ENCODE data around the gene DBH. TPM values are rescaled to one million over a fixed set of nuclear protein-coding genes. Genes with fewer than 3 reads are reported as not detected.

Gene DBH
- total and polyA plus RNA-seq, 3 donors from 2014 or later, result 0.06 TPM; not detected in 2

DNA sequence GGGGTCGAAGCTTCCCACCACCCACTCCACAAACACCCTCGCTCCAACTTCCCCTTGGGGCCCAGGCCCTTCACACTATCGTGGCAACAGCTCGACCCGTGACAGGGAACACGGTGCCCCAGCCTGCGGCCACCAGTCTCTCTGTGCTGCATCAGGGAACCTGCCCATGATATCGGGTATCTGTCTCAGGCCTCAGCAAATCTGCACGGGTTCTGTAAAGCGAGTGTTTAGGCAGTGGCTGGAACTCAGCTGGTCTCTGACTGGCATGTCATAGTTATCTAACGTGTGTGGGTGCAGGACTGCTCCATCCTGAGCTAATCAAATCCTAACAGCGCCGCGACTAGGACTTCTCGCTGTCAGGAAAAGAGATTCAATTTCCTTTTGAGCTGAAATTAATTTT, 42.9 kb downstream of the DBH start:
- TF ChIP-seq, protein P1, sequence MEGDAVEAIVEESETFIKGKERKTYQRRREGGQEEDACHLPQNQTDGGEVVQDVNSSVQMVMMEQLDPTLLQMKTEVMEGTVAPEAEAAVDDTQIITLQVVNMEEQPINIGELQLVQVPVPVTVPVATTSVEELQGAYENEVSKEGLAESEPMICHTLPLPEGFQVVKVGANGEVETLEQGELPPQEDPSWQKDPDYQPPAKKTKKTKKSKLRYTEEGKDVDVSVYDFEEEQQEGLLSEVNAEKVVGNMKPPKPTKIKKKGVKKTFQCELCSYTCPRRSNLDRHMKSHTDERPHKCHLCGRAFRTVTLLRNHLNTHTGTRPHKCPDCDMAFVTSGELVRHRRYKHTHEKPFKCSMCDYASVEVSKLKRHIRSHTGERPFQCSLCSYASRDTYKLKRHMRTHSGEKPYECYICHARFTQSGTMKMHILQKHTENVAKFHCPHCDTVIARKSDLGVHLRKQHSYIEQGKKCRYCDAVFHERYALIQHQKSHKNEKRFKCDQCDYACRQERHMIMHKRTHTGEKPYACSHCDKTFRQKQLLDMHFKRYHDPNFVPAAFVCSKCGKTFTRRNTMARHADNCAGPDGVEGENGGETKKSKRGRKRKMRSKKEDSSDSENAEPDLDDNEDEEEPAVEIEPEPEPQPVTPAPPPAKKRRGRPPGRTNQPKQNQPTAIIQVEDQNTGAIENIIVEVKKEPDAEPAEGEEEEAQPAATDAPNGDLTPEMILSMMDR (IDR thresholded peaks at IDR 0.05), result no peak
- no peak for TF ChIP-seq POLR2A (IDR thresholded peaks at IDR 0.05)
- Histone ChIP-seq H3K36me3 (ENCODE audit: low read depth, missing control alignments) (no peaks in the 10 kb centered on the region), H3K27ac (no peak overlapping the region), H3K4me3 (no peak overlapping the region), H3K27me3 (no peaks in the 10 kb centered on the region), H3K4me1 (peaks cover 37% of the 10 kb centered on the region), H3K9me3 (no peaks in the 10 kb centered on the region)
- WGBS, 2 donors, result 64 to 65% methylated on average over 10 to 15 of the region's 15 CpGs
- intact Hi-C loops (cut with DNase I; ENCODE audit: low total_unique reads), result no loop called here
- no peak for DNase-seq

DNA sequence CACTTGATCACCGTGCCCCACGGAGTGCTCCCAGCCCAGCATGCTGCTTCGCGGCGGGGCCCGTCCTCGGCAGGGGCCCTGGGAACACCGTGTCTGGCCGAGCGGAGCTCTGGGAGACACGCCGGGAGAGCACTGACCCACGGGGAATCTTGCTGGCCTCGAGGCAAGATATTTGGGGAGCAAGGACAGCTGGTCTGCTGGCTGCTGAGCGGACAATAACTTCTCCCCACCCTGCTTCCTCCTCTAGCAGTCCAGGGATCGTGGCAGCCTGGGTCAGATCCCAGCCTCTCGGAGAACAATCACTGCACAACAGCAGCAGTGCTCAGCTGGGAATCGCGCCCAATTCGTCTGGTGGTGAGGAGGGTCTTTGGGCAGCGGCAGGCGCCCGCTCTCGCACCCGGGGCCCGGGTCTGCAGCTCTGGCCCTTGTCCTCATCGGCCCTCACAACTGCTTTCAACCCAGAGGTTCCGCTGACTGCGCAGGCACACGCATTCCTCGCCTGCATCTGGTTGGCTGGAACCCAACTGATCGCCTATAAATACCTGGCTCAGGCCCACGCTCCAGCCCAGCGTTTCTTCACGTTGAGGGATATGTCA, 43.4 kb downstream of the DBH start:
- intact Hi-C loops (cut with DNase I; ENCODE audit: low total_unique reads), result no loop called here

DNA sequence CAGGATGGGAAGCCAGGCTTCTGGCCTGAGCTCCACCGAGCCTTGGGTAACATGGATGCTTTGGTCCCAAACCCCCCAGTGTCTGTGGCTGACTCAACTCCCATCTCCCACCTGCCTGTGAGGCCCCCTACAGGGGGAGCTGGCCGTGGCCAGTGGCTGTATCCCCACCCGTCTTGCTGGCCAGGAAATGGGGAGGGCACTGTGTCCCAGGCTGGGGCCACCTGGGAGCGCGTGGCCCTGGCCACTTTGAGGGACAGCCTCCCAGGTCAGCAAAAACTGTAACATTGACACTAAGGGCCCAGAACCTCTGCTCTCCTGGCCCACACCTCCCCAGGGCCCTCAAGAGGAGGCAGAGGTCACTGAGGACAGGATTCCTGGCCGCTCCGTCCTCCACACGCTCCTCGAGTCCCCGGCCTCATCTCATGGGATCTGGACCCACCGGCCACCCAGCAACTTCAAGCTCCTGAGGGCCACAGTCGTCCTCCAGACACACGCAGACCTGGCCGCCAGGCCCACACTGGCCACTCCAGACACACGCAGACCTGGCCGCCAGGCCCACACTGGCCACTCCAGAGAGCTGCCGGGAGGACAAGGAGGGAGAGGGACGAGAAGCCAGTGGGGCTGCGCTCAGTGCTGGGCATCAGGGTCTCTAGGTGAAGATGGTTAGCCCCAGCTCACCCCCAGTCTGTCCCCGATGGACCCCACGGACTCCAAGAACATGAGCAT, 44.2 kb downstream of the DBH start:
- no peak overlapping the region for H3K27ac ChIP-seq
- WGBS, 2 donors, result 78 to 97% methylated on average over 6 to 21 of the region's 21 CpGs

More for the DNA sequence above, 43.4 kb downstream of the DBH start:
- Histone ChIP-seq H3K36me3 (ENCODE audit: low read depth, missing control alignments) (no peaks in the 10 kb centered on the region), H3K27ac (no peak overlapping the region), H3K27me3 (no peaks in the 10 kb centered on the region), H3K4me3 (no peak overlapping the region), H3K4me1 (peaks cover 37% of the 10 kb centered on the region), H3K9me3 (no peaks in the 10 kb centered on the region)
- peak; percentile 67 for DNase-seq
- 59 to 73% methylated on average over 26 to 35 of the region's 35 CpGs for WGBS, 2 donors
- TF ChIP-seq, protein P1 (IDR thresholded peaks at IDR 0.05), result no peak
- TF ChIP-seq POLR2A (IDR thresholded peaks at IDR 0.05), result no peak

DNA sequence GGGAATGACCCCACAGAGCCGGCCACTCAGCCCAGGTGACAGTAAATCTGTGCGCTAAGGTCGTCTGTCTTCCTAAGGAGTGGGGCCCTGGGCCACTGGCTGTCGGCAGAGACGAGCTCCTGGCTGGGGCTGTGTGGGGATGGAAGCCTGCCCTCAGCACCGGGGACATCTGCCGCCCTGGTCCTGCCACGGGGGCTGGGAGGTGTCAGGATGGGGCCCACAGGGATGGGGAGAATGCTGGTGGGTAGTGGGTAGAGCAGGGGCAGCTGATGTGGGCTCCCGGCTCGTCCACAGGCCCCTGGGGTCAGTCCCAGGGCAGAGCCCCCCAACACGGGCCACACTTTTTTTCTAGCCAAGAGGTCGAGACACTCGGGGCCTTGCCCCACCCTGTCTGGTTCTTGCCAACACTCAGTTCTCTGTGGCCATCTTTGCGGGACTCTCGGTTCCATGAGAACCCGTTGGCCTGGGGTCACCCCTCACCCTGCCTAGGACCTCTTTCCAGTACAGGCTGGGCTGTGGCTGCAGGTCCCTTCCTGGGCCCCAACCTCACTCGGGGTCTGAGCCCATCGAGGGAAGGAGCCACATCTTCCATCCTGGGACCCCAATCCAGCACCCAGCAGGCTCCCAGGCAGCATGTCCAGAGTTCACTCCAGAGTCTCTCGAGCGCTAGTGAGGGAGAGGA, 45.0 kb downstream of the DBH start:
- intact Hi-C loops (cut with DNase I; ENCODE audit: low total_unique reads), result no loop called here
- H3K9me3 ChIP-seq, result no peaks in the 10 kb centered on the region
- DNase-seq, result no peak
- no peak for TF ChIP-seq POLR2A (IDR thresholded peaks at IDR 0.05)
- TF ChIP-seq, protein P1 (IDR thresholded peaks at IDR 0.05), result no peak
- H3K27me3 ChIP-seq, result no peaks in the 10 kb centered on the region
- no peak overlapping the region for H3K4me3 ChIP-seq
- 84 to 96% methylated on average over 16 to 20 of the region's 20 CpGs for WGBS, 2 donors
- no peaks in the 10 kb centered on the region for H3K36me3 ChIP-seq (ENCODE audit: low read depth, missing control alignments)
- H3K4me1 ChIP-seq, result peaks cover 41% of the 10 kb centered on the region
- H3K27ac ChIP-seq, result no peak overlapping the region

More for the DNA sequence above, 44.2 kb downstream of the DBH start:
- TF ChIP-seq, protein P1 (IDR thresholded peaks at IDR 0.05), result no peak
- no peak for TF ChIP-seq POLR2A (IDR thresholded peaks at IDR 0.05)
- no peaks in the 10 kb centered on the region for H3K9me3 ChIP-seq
- intact Hi-C loops (cut with DNase I; ENCODE audit: low total_unique reads), result no loop called here
- no peak overlapping the region for H3K4me3 ChIP-seq
- H3K27me3 ChIP-seq, result no peaks in the 10 kb centered on the region
- no peak for DNase-seq
- no peaks in the 10 kb centered on the region for H3K36me3 ChIP-seq (ENCODE audit: low read depth, missing control alignments)
- H3K4me1 ChIP-seq, result peaks cover 41% of the 10 kb centered on the region
